Activated CD4-positive, CD25-positive, alpha-beta regulatory T cell treated with anti-CD3 and anti-CD28 coated beads, Interleukin-2, amount 50 U/mL, for 72 hours (primary cell): ENCODE results near the gene KCNQ4.

Experiments used
- DNase-seq: peaks from one replicate; pipeline ENCODE4 v3.0.0; 2021

KCNQ4 gene

GRCh38 chr1:40797668-40798010, 14.1 kb downstream of the KCNQ4 start:
- DNase-seq, result no peak

- DNase-seq, result no peak
Measured at GRCh38 chr1:40798366-40799281, 15.0 kb downstream of the KCNQ4 start.

- DNase-seq, result no peak
Measured at GRCh38 chr1:40799351-40799867, 15.8 kb downstream of the KCNQ4 start.

GRCh38 chr1:40801742-40802077, 18.1 kb downstream of the KCNQ4 start:
- no peak for DNase-seq

- DNase-seq, result peak; percentile 83
Measured at GRCh38 chr1:40802078-40802741, 18.6 kb downstream of the KCNQ4 start.

- DNase-seq, result no peak
Measured at GRCh38 chr1:40802742-40803113, 19.1 kb downstream of the KCNQ4 start.

- DNase-seq, result no peak
Measured at GRCh38 chr1:40803447-40803846, 19.9 kb downstream of the KCNQ4 start.

GRCh38 chr1:40803902-40804301, 20.3 kb downstream of the KCNQ4 start:
- DNase-seq, result no peak

GRCh38 chr1:40806240-40806639, 22.7 kb downstream of the KCNQ4 start:
- no peak for DNase-seq

- DNase-seq, result no peak
Measured at GRCh38 chr1:40806731-40807695, 23.4 kb downstream of the KCNQ4 start.

- no peak for DNase-seq
Measured at GRCh38 chr1:40808002-40808401, 24.4 kb downstream of the KCNQ4 start.

- no peak for DNase-seq
Measured at GRCh38 chr1:40808444-40808843, 24.9 kb downstream of the KCNQ4 start.

- DNase-seq, result no peak
Measured at GRCh38 chr1:40808909-40809308, 25.3 kb downstream of the KCNQ4 start.

- no peak for DNase-seq
Measured at GRCh38 chr1:40810927-40811326, 27.3 kb downstream of the KCNQ4 start.

GRCh38 chr1:40815420-40815819, 31.8 kb downstream of the KCNQ4 start:
- no peak for DNase-seq

- DNase-seq, result no peak
Measured at GRCh38 chr1:40817791-40818263, 34.2 kb downstream of the KCNQ4 start.

- DNase-seq, result peak; percentile 85
Measured at GRCh38 chr1:40818264-40818961, 34.8 kb downstream of the KCNQ4 start.

GRCh38 chr1:40819101-40819500, 35.5 kb downstream of the KCNQ4 start:
- no peak for DNase-seq

GRCh38 chr1:40820251-40820797, 36.7 kb downstream of the KCNQ4 start:
- no peak for DNase-seq

- DNase-seq, result no peak
Measured at GRCh38 chr1:40820911-40821693, 37.5 kb downstream of the KCNQ4 start.

GRCh38 chr1:40822890-40823289, 39.3 kb downstream of the KCNQ4 start:
- DNase-seq, result no peak
